HG03558 (cell line): ENCODE results near the gene SYNPO2.
A peak's percentile ranks its signal among the peaks of the same experiment; 100 is the strongest.

Experiments
- ATAC-seq: cut with Tn5 transposase; IDR thresholded peaks from one replicate; pipeline ENCODE4 v1.9.1; 2021; ENCODE audit warnings: moderate number of reproducible peaks; ENCODE audit not compliant: unreplicated experiment; ENCODE audit errors: extremely low read depth

The SYNPO2 gene, protein sequence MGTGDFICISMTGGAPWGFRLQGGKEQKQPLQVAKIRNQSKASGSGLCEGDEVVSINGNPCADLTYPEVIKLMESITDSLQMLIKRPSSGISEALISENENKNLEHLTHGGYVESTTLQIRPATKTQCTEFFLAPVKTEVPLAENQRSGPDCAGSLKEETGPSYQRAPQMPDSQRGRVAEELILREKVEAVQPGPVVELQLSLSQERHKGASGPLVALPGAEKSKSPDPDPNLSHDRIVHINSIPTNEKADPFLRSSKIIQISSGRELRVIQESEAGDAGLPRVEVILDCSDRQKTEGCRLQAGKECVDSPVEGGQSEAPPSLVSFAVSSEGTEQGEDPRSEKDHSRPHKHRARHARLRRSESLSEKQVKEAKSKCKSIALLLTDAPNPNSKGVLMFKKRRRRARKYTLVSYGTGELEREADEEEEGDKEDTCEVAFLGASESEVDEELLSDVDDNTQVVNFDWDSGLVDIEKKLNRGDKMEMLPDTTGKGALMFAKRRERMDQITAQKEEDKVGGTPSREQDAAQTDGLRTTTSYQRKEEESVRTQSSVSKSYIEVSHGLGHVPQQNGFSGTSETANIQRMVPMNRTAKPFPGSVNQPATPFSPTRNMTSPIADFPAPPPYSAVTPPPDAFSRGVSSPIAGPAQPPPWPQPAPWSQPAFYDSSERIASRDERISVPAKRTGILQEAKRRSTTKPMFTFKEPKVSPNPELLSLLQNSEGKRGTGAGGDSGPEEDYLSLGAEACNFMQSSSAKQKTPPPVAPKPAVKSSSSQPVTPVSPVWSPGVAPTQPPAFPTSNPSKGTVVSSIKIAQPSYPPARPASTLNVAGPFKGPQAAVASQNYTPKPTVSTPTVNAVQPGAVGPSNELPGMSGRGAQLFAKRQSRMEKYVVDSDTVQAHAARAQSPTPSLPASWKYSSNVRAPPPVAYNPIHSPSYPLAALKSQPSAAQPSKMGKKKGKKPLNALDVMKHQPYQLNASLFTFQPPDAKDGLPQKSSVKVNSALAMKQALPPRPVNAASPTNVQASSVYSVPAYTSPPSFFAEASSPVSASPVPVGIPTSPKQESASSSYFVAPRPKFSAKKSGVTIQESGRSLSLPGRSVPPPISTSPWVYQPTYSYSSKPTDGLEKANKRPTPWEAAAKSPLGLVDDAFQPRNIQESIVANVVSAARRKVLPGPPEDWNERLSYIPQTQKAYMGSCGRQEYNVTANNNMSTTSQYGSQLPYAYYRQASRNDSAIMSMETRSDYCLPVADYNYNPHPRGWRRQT

DNA sequence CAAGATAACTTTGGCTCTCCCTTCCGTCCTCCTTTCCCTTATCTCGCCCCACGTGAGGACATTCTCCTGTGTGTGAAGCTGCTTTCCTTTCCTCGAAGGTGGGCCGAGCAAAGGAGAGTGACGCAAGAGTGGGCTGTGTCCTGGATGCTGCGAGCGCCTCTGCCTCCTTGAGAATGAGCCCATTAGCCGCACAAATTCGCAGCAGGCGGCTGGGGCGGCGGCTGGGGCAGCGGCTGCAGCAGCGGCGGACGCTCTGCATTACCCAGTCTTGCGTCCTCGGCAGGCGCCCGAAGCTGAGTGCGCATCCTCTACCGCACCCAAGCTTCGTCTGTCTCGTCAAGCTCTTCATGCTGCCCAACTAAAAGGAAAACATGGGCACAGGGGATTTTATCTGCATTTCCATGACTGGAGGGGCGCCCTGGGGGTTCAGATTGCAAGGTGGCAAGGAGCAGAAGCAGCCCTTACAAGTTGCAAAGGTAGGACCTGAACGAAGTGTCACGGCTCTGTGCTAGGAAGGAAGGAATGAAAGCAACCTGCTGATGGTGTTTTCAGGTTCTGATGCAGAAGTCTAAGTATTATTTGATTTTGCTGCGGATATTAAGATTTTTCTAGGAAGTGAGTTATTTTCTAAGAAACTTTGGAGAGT lies at the start of gene SYNPO2:
TSS of gene SYNPO2 (plus strand) at position 189 of the 646 bp plus-strand sequence. CDS start at position 372, 183 bp downstream.
- ATAC-seq: peak; percentile 50

DNA sequence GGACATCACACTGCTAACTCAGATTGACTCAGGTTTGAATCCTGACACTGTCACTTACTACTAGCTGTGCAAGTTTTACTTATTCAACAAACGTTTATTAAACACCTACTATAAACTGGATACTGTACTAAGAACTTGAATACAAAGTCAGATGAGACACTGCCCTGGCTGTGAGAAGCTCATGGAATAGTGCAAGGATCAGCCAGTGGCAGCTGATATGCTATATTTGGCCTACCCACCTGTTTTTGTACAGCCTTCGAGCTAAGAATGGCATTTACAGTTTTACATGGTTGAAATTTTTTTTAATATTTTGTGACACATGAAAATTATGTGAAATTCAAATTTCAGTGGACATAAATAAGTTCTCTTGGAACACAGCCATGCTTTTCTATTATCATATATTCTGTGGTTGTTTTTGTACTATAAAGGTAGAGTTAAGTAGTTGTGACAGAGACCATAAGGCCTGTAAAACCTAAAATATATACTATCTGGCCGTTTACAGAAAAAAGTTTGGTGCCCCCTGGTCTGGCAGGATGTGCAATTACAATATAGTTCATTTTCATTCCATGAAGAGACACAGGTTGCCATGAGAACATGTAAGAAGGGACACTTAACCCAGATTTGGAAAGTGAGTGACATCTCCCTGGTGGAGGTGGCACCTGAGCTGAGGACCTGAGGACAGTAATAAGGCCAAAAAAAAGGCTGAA lies 49.3 kb upstream of the SYNPO2 start:
- no peak for ATAC-seq

DNA sequence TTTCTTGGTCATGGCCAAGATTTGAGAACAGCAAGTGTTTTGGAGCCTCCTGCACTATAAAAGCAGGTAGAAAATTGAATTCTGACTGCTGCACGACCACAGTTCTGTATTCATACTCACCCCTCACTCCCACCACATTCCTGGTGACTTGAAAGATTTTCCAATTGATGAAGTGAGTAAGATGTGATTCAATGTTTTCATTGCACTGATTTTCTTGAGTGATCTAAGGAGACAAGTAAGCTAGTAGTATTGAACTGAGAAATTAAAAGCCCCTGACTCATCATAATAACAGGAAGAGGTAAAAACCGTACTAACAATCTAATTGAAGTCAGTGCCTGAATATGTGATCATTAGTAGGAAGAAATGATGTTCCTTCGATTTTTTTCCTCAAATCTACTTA lies 46.6 kb upstream of the SYNPO2 start:
- ATAC-seq: no peak

DNA sequence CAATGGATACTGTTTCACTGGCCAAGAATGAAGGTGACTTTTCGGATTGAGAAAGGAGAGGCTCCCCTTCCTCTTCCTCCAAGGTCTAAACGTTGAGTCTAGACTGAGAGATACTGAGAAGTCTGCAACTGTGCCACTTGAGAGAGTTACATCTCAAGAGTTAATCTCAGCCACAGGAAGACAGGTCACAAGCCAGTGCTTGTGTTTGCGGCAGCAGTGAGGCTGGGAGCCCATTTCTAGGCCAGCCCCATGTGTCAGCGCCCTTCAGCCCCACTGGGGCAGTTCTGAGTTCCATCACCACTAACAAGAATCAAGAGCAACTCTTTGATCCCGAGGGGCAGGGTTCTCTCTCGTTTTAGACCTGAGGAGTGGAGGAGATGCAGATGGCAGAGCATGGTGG lies 45.4 kb upstream of the SYNPO2 start:
- no peak for ATAC-seq

DNA sequence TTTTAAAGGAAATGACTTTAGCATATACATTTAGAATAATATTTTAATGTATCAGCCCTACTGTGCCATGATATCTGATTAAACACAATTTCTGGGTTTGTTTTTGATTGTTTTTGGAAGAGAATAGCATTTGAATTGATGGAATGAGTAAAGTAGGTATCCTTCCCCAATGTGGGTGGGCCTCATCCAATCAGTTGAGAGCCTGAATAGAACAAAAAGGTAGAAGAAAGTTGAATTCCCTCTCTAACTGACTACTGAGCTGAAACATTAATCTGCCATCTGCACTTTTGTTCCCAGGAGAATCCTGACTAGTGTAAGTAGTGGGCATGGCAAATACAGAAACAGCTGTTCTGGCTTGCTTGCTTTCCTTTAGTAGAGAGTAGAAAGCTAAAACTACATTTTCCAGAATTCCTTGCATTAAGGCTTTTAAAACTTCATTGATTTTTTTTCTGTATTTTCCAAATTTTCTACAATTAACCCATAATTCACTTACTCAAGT lies 43.1 kb upstream of the SYNPO2 start:
- ATAC-seq: no peak

DNA sequence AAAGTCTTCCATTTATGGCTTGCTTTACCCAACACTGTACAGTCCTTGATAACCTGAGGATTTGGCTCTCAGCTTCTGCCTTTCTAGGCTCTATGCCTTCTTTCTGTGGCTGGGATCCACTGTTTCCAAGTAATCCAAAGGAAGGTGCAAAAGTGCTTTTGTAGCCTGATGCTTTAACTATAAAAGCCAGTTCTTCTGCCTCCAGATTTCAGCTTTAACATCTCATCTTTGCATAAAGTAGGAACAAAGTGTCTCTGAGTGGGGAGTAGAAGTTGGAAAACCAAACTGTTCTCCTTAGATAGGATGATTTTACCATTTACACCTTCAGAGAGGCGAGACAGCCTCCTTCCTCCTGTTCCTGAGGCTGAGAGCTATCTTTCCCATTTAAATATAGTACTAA lies 41.7 kb upstream of the SYNPO2 start:
- no peak for ATAC-seq

DNA sequence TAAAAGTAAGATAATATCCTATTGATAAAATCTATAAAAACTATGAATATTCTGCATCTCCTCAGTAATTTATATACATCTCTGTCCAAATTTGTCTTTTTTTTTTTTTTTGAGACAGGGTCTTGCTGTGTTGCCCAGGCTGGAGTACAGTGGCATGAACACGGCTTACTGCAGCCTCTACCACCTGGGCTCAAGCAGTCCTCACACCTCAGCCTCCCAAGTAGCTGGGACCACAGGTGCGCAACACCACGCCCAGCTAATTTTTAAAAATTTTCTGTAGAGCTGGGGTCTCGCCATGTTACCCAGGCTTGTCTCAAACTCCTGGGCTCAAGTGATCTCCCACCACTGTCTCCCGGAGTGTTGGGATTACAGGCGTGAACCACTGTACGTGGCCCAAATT lies 40.4 kb upstream of the SYNPO2 start:
- ATAC-seq: no peak

DNA sequence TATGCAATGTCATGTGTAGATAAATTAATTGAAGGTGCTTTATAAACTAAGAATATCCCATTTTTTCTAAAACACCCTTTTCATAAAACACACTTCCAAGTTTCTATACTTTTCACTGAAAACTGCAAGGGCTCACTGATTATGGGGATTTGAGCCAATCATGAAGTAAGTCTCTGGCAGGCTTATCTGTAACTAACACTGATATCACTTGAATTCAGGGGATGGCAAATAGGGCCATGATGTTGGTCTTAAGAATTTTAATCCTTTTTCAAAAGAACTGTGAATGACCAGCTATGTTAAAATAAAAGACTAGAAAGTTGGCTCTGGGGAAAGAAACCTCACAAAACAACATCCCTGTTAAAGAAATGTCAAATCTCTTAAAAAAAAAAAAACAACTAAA lies 39.8 kb upstream of the SYNPO2 start:
- no peak for ATAC-seq

DNA sequence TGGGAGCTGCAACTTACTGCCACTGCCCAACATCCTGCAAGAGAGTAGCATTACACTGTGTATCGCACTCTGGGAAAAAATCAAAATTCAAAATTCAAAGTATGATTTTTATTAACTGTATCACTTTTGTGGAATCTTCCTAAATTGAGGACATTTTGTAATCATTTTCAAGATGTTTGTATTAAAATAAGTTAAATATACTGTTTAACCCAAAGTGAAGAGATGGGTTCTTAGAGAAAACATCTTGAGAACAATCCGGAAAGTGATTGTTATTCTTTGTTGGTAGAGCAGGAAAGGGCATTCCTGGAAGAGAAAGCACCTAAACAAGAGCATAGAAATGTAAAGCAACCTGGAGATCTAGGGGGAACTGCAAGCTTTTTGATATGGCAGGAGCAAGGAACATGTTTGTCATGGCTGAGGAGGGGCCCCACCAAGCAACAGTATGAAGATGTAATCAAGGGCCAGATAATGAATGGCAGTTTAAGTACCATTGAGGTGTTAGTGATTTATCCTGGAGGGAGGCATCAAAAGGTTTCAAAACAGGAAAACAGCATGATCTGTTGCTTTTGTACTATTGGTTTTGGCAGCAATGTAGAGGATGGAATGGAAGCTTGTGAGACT lies 38.7 kb upstream of the SYNPO2 start:
- ATAC-seq: no peak

DNA sequence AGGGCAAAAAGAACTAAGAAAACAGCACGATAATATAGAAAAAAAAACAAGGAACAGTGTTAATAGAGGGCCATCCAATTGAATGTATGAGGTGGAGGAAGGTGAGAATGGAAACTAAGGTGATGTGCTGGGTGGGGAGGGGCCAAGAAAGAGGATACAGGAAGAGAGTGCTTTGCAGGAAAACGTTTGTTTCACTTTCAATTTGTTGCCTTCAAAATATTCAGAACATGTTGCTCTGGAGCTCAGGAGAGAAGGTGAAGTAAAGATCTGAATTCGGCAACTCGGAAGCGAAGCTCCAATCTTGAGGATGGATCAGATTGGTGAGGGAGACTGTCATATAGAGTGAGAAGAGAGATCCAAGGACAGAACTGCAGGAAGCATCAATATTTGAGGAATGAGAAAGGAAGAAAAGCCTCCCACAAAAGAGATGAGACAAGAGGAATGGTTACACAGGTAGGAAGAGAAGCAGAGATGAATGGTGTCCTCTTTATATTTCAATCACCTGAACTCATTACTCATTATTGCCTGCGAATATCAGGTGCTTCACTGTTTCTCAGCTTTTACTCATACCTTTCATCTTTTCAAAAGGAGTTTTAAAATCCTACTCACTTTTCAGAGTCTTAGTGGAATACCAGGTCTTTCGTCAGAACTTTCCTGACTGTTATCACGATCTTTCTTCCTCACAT lies 38.0 kb upstream of the SYNPO2 start:
- ATAC-seq: peak; percentile 53

DNA sequence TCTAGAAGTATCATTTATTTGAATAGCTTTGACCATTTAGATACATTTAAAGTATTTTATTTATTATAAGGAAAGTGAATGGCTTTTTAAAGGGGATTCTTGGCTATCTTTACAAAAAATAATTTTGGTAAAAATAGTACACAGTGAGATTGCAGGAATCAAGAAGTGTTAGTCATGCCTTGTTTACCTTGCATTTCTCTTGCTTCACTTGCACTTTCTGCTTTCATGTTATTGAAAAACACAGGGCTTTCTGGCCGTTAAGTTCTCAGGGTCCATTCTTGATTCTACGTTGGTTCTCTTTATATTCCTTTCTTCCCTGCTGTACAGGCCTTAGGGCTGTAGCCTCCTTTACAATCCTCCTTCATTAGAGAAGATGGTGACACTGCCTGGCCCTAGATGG lies 30.9 kb upstream of the SYNPO2 start:
- no peak for ATAC-seq

DNA sequence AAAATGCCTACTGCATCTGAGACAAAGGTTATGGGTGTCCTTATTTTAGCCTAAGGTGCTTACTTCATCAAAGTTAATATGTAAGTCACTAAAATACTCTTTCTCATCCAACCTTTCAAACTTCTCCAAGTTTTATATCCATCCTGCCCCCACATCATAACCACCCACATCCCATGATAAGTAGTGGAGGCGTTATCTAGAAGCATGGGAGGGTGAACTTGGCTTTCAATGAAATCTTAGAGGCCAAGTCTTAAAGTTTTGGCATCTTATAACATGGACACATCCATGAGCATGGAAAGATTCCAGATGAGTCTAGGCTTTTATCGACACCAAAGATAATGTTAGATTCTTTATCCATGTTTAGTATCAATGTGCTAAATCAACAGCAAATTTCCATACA lies 29.9 kb upstream of the SYNPO2 start:
- ATAC-seq: no peak

DNA sequence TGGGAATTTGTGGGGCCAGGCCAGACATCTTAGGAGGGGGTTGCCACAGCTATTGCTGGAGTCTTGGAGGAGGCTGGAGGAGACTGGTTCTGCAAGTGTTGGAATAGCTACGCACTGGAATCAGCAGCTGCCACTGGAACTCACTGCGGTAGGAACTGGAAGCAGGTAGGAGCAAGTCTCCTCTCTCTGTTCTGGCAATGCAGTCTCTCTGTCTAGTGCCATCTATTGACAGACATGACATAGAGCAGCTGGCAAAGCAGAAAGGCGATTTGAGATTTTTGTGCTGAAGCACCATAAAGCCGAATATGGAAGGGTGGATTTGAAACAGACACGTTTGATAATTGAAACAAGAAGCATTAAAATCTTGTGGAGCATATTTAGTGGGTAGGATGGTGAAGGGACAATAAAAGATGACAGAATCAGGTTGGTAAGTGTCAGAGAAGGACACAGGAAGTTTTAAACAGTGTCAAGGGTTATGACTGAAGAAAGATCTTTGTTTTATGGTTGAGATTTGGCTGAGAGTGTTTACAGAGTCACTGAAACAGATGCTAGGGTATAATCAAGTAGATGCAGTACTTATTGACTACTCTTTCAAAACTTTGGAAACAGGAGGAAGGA lies 23.5 kb upstream of the SYNPO2 start:
- no peak for ATAC-seq

DNA sequence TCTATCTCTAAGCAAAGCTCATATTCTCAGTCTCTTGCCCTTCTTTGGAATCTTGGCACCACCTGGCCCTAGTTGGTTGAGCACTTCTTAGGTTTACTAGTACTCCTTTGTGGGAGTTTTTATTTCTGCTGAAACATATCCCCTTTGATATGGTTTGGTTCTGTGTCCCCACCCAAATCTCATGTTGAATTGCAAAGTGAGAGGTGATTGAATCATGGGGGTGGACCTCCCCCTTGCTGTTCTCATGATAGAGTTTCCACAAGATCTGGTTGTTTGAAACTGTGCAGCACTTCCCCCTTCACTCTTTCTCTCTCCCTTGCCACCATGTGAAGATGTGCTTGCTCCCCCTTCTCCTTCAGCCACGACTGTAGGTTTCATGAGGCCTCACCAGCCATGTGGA lies 22.2 kb upstream of the SYNPO2 start:
- ATAC-seq: no peak

DNA sequence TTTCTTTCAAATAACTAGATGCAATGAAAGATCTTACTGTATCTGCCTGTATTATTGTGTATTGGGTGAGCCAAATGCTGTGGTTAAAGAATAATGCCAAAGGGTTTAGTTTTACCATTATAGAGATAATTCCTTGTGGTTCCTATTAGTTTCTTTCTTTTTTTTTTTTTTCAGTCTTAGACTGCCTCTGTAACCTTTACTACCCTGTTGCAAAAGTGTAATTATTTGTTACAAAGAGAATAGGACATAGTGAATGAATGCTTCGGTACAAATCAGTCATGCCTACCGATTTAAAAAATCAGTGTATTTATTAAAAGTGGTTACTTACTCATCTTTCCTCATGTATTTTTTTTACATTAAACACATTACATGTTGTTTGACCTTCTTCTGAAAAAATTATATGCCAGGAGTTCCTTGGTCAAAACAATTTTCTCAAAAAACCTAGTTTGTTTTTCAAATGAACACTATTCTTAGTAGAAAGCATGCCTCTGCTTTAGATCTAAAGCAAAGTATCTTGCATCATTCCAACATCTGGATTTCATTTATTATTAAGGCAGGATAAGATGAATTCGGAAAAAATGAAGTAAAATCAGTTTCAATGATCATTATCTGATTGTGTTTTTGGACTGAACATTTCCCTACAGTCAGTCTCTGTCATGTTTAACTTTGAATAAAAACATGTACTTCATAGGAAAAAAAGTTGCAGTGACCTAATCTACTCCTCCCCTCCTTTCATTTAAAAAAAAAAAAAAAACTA lies 21.2 kb upstream of the SYNPO2 start:
- no peak for ATAC-seq

DNA sequence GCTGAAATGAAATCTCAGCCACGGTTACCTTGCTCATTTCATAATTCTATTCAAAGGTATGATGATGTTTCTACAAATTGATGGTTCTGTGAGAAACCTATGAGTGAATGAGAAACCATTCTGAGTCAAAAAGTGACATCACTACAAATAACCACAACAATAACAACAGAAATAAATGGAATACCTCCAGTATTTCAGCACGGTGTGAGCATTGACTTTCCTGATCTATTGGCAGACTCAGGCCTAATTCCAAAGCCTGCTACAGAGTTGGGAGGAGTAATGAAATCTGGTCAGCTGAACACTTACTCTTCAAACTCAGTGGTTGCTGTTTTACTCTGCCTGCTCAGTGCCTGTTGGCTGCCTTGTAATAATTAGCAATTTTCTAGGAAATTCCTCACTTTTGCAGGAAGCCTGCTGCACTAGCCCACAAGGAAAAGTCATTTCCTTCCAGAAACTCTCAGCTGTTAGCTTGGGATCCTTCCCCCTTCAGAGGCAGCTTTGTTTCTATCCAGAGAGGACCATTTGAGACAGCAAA lies 18.8 kb upstream of the SYNPO2 start:
- ATAC-seq: no peak

DNA sequence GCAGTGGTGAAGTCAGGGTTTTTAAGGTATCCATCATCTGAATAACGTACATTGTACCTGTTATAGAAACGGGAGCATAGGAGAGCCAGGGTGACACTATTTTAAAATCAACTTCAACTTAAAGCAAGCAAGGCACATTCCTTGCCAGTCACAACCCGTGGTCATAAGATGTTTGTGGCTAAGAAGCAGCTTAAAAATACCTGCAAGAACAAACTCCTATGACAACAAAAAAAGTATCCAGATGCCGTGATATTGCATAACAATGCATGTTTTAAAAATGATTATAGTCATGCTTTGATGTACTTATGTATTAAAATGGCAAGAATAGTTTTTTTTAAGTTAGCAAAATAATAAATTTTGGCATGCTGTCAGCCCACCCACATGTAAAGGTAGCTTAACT lies 16.5 kb upstream of the SYNPO2 start:
- ATAC-seq: no peak
